K562 (cell line): Measurements from ENCODE around the gene SPATA13. TPM values are rescaled to one million over a fixed set of nuclear protein-coding genes. Genes with fewer than 3 reads are reported as not detected.

ENCODE experiments used
- ATAC-seq: fragments of 200-7000 bp; cut with Tn5 transposase; 3 replicates; pipeline ENCODE4 v1.9.1; 2020; ENCODE audit warnings: moderate library complexity
- BruUV-seq: library from RNA; stranded (reverse); fragments of 400-500 nt; replicated peaks from 2 replicates; lab custom pipeline; 2021; lab: Mats Ljungman, UMichigan
- CTCF ChIA-PET: fragments of 300-600 bp; formaldehyde crosslinking; extraction: SDS; loops from one replicate; lab custom pipeline; 2021; ENCODE audit warnings: low intra/inter-chr PET ratio; lab: Yijun Ruan, JAX
- POLR2A ChIA-PET: fragments of 300-600, 350-650 bp; sonication (Branson Sonifier 250); formaldehyde crosslinking; extraction: SDS; loops from one replicate; lab custom pipeline; 2021; ENCODE audit warnings: antibody characterized with exemption, inconsistent platforms; lab: Yijun Ruan, JAX
- DNase-seq, 4 experiments: peaks; one replicate each; pipeline versions ENCODE4 v3.0.0 to v3.0.0-alpha.2; 2011 to 2018; ENCODE audit warnings: low spot score in 3 of 4, mixed read lengths in 3 of 4; ENCODE audit errors: extremely low read depth in 1 of 4
- FAIRE-seq: peaks from 2 replicates; lab custom pipeline; 2011; peaks lifted over from hg19 to GRCh38; lab: Jason Lieb, UNC
- H2AFZ ChIP-seq: 2 replicates; pipeline ENCODE4 v1.6.0; 2011; ENCODE audit warnings: low read depth, low read length, control low read depth, inconsistent platforms
- H3K27ac ChIP-seq: fragments of 200-600 bp; 3 replicates; pipeline ENCODE4 v1.8.0; 2011; ENCODE audit warnings: low read depth, mild to moderate bottlenecking, control low read depth, inconsistent platforms, low read length, moderate library complexity, mixed read lengths; ENCODE audit errors: extremely low read depth
- H3K27me3 ChIP-seq, 2 experiments: fragments of 300-600 bp in 1 of 2; 2 replicates in 1 of 2; 3 replicates in 1 of 2; pipeline versions ENCODE4 v1.6.0 to v1.8.0; 2011; ENCODE audit warnings: inconsistent platforms in 2 of 2, low read length in 2 of 2, mild to moderate bottlenecking in 1 of 2, mixed read lengths in 1 of 2, moderate library complexity in 1 of 2; ENCODE audit not compliant: control insufficient read depth in 2 of 2, insufficient read depth in 2 of 2
- H3K36me3 ChIP-seq: fragments of 300-600 bp; 3 replicates; pipeline ENCODE4 v1.8.0; 2011; ENCODE audit warnings: mild to moderate bottlenecking, low read length, inconsistent platforms; ENCODE audit not compliant: control insufficient read depth, insufficient read depth
- H3K4me1 ChIP-seq, 2 experiments: fragments of 200-600 bp in 1 of 2; replicated peaks in 1 of 2; 2 replicates in 1 of 2; 3 replicates in 1 of 2; pipeline versions ENCODE4 v1.5.1 to v1.8.0; 2011; ENCODE audit warnings: inconsistent platforms in 2 of 2, low read length in 2 of 2, mild to moderate bottlenecking in 1 of 2, mixed read lengths in 1 of 2, moderate library complexity in 1 of 2; ENCODE audit not compliant: control insufficient read depth in 2 of 2, insufficient read depth in 2 of 2
- H3K4me2 ChIP-seq: 2 replicates; pipeline ENCODE4 v1.6.1; 2011; ENCODE audit warnings: low read length, control low read depth, inconsistent platforms, mixed read lengths; ENCODE audit not compliant: insufficient read depth
- H3K4me3 ChIP-seq: fragments of 200-600 bp; sonication (generic), shearing (Covaris generic); 2 replicates; pipeline ENCODE4 v1.5.1; 2016; ENCODE audit warnings: control low read depth, inconsistent platforms
- H3K79me2 ChIP-seq: fragments of 200-600 bp; 3 replicates; pipeline ENCODE4 v1.8.0; 2011; ENCODE audit warnings: low read length, inconsistent platforms; ENCODE audit not compliant: control insufficient read depth, insufficient read depth
- H3K9ac ChIP-seq, 2 experiments: 2 replicates each; pipeline versions ENCODE4 v1.6.0 to v1.6.1; 2011; ENCODE audit warnings: low read depth in 2 of 2, low read length in 2 of 2, control low read depth in 1 of 2, inconsistent platforms in 1 of 2, mild to moderate bottlenecking in 1 of 2, mixed read lengths in 1 of 2; ENCODE audit not compliant: insufficient read depth in 1 of 2
- H3K9me1 ChIP-seq: one replicate; pipeline ENCODE4 v1.6.0; 2011; ENCODE audit warnings: inconsistent platforms, mild to moderate bottlenecking, low read length, moderate library complexity; ENCODE audit not compliant: control insufficient read depth, insufficient read depth
- H3K9me3 ChIP-seq: replicated peaks from 2 replicates; pipeline ENCODE4 v1.5.1; 2011; ENCODE audit warnings: low read depth, low read length, inconsistent platforms; ENCODE audit not compliant: control insufficient read depth, insufficient read depth
- H4K20me1 ChIP-seq: replicated peaks from 2 replicates; pipeline ENCODE4 v1.6.1; 2011; ENCODE audit warnings: low read length, inconsistent platforms, mixed read lengths; ENCODE audit not compliant: control insufficient read depth, insufficient read depth
- ARHGAP35 ChIP-seq: fragments of 450-650 bp; IDR thresholded peaks from 2 replicates; pipeline ENCODE4 v1.6.1; 2018; ENCODE audit not compliant: partially characterized antibody
- CC2D1A ChIP-seq: fragments of 450-650 bp; IDR thresholded peaks from 2 replicates; pipeline ENCODE4 v1.6.1; 2017; ENCODE audit warnings: mild to moderate bottlenecking
- GATAD2B ChIP-seq: fragments of 450-650 bp; IDR thresholded peaks from 2 replicates; pipeline ENCODE4 v1.6.1; 2017; ENCODE audit warnings: mild to moderate bottlenecking, borderline replicate concordance
- MTF1 ChIP-seq: fragments of 250-450 bp; sonication (Bioruptor Pico); IDR thresholded peaks from 2 replicates; pipeline ENCODE4 v1.9.0; 2021; ENCODE audit warnings: moderate library complexity, mild to moderate bottlenecking, inconsistent platforms, borderline replicate concordance
- NCOA1 ChIP-seq: fragments of 450-650 bp; IDR thresholded peaks from 2 replicates; pipeline ENCODE4 v1.6.1; 2016; ENCODE audit warnings: low read depth
- NCOA4 ChIP-seq: fragments of 450-650 bp; IDR thresholded peaks from 2 replicates; pipeline ENCODE4 v1.6.1; 2018; ENCODE audit warnings: mild to moderate bottlenecking; ENCODE audit not compliant: partially characterized antibody
- NFXL1 ChIP-seq: fragments of 450-650 bp; formaldehyde crosslinking; IDR thresholded peaks from 2 replicates; pipeline ENCODE4 v1.4.0; 2021; ENCODE audit warnings: mild to moderate bottlenecking
- NR1H2 ChIP-seq: sonication (generic); formaldehyde crosslinking; IDR thresholded peaks from 2 replicates; pipeline ENCODE4 v1.4.0; 2020; ENCODE audit warnings: mild to moderate bottlenecking, missing genetic modification reagents
- POLR2A ChIP-seq: fragments of 450-650 bp; conservative IDR thresholded peaks from 2 replicates; pipeline ENCODE4 v1.6.1; 2016
- RUNX1 ChIP-seq: sonication (generic); IDR thresholded peaks from 2 replicates; pipeline ENCODE4 v1.6.1; 2016; ENCODE audit warnings: antibody characterized with exemption, low read depth
- ZNF764 ChIP-seq: fragments of 250-450 bp; sonication (Bioruptor Pico); IDR thresholded peaks from 2 replicates; pipeline ENCODE4 v1.4.0; 2020; ENCODE audit warnings: low read depth, mild to moderate bottlenecking, moderate library complexity
- WGBS: fragments of 100-300 bp; shearing (Covaris generic); methylation state at CpG from one replicate; pipeline ENCODE4 v1.1.6; 2016; ENCODE audit warnings: low coverage, mixed read lengths; ENCODE audit not compliant: insufficient coverage; ENCODE audit errors: missing lambda C conversion rate; 5-methylcytosine and 5-hydroxymethylcytosine counted together
- in situ Hi-C: fragments of 300-500 bp; cut with MboI; formaldehyde crosslinking; loops from 4 replicates; pipeline ENCODE4 v1.15.0; 2018; ENCODE audit warnings: inconsistent platforms, mixed read lengths
- intact Hi-C: fragments of 100-400 bp; cut with micrococcal nuclease; formaldehyde crosslinking; loops from 2 replicates; pipeline ENCODE4 v1.14.2; 2022
- polyA plus RNA-seq, 8 experiments: library from polyadenylated mRNA; depleted of rRNA in 4 of 8; stranded (reverse) in 5 of 8; unstranded in 3 of 8; fragments of >200 nt; fragmentation: Nextera tagmentation in 2 of 8; fragmentation: Illumina TruSeq in 1 of 8; extraction: Ambion mirVana in 2 of 8; extraction: Trizol in 1 of 8; gene quantifications; 2 replicates each; pipeline versions ENCODE4 v1.2.1 to v1.2.3, GENCODE V29; 2011 to 2014; ENCODE audit warnings: inconsistent platforms in 1 of 8, missing spikeins in 1 of 8
- total RNA-seq, 7 experiments: library from RNA; depleted of rRNA in 6 of 7; stranded (reverse); fragments of >200 nt in 6 of 7; fragmentation: Illumina TruSeq in 2 of 7; extraction: Trizol in 2 of 7; gene quantifications; 2 replicates each; pipeline versions ENCODE4 v1.2.1 to v1.2.3, GENCODE V29; 2011 to 2021; ENCODE audit warnings: low replicate concordance in 1 of 7
- TF ChIP-seq, protein P1 (sequence below): fragments of 250-450 bp; sonication (Bioruptor Pico); IDR thresholded peaks from 2 replicates; pipeline ENCODE4 v1.5.0; 2020; ENCODE audit warnings: mild to moderate bottlenecking
- TF ChIP-seq, protein P2 (sequence below): fragments of 250-450 bp; sonication (Bioruptor Pico); IDR thresholded peaks from 2 replicates; pipeline ENCODE4 v1.4.0; 2020; ENCODE audit warnings: mild to moderate bottlenecking, moderate library complexity

SPATA13 gene
- total and polyA plus RNA-seq, 9 of the 15 experiments (the other 6 are each of a cell fraction or from before 2014, with no cell fraction given), result 0.08 to 0.99 (median 0.21) TPM; not detected in 2

DNA sequence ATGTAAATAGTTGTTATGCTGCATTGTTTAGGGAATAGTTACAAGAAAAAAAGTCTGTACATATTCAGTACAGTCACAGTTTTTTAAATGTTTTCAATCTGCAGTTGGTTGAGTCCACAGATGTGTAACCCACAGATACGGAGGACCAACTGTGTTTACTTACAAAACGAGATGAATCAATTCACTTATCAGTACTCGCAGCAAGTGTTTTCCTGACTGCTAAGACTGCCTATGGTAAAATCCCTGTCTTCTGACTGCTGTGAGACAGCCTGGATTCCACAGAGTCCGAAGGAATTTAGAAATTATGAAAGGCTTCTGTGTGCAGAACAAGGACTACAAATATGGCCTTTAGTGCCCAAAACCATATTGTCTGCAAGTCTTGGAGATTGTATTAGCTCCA lies 103.1 kb downstream of the SPATA13 start (continued):
- TF ChIP-seq GATAD2B (no peak), NCOA1 (no peak)
- TF ChIP-seq, protein P1, sequence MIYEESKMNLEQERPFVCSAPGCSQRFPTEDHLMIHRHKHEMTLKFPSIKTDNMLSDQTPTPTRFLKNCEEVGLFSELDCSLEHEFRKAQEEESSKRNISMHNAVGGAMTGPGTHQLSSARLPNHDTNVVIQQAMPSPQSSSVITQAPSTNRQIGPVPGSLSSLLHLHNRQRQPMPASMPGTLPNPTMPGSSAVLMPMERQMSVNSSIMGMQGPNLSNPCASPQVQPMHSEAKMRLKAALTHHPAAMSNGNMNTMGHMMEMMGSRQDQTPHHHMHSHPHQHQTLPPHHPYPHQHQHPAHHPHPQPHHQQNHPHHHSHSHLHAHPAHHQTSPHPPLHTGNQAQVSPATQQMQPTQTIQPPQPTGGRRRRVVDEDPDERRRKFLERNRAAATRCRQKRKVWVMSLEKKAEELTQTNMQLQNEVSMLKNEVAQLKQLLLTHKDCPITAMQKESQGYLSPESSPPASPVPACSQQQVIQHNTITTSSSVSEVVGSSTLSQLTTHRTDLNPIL (CRISPR knock-in tag), result no peak

DNA sequence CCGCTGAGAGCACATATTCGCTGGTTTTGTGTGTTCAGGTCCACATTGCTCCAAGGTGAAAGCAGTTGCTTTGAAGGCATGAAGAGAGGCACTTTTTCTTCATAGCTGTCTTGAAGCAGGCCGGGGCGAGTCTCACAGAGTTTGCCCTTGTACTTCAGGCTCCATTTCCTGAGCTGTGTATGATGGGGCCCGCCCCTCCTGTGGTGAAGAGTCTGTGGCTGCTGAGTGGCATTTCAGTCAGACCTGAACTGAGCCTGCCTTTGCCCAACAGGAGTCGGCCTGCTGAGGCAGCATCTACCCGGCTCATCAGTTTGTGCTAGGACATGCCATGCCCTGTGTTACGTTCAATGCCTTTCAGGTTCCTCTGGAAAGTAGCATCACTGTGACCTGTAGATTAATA lies 104.5 kb downstream of the SPATA13 start:
- POLR2A ChIA-PET, result no interaction called here
- Histone ChIP-seq H3K4me1 (no peaks in the 10 kb centered on the region), H3K4me3 (no peak overlapping the region), H3K9me1 (no peaks in the 10 kb centered on the region), H3K36me3 (no peaks in the 10 kb centered on the region), H3K9me3 (no peaks in the 10 kb centered on the region), H3K9ac (no peak overlapping the region), H3K27ac (no peak overlapping the region), H3K79me2 (no peaks in the 10 kb centered on the region), H3K4me2 (no peak overlapping the region), H4K20me1 (no peaks in the 10 kb centered on the region), H3K27me3 (peaks cover 0 to 13% of the 10 kb centered on the region in 2 experiments; a peak in 1 of 5 replicates), H2AFZ (no peak overlapping the region)
- in situ Hi-C loops (no loop called here), intact Hi-C loops (no loop called here)
- FAIRE-seq, result no peak
- CTCF ChIA-PET, result no interaction called here
- WGBS, result 0% methylated on average over 4 of the region's 8 CpGs
- no peak for ATAC-seq
- no TSS peak for BruUV-seq
- TF ChIP-seq, protein P2, sequence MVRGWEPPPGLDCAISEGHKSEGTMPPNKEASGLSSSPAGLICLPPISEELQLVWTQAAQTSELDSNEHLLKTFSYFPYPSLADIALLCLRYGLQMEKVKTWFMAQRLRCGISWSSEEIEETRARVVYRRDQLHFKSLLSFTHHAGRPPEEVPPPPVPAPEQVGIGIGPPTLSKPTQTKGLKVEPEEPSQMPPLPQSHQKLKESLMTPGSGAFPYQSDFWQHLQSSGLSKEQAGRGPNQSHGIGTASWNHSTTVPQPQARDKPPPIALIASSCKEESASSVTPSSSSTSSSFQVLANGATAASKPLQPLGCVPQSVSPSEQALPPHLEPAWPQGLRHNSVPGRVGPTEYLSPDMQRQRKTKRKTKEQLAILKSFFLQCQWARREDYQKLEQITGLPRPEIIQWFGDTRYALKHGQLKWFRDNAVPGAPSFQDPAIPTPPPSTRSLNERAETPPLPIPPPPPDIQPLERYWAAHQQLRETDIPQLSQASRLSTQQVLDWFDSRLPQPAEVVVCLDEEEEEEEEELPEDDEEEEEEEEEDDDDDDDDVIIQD (CRISPR knock-in tag), result no peak
- no peak for TF ChIP-seq NR1H2 (CRISPR knock-in tag)
- no peak for TF ChIP-seq NCOA4
- TF ChIP-seq ARHGAP35, result no peak
- TF ChIP-seq CC2D1A, result no peak
- TF ChIP-seq POLR2A, result no peak
- TF ChIP-seq NFXL1, result no peak
- TF ChIP-seq ZNF764 (CRISPR knock-in tag), result no peak
- no peak for TF ChIP-seq MTF1 (CRISPR knock-in tag)
- TF ChIP-seq RUNX1, result no peak
- no peak for DNase-seq
